Ectodermal cell (in vitro differentiated cells): ENCODE measurements around the gene MAP3K4.

ENCODE experiments used
- H3K27ac ChIP-seq: 2 replicates; pipeline ENCODE4 v1.7.0; 2013; ENCODE audit warnings: mild to moderate bottlenecking, low read depth, low read length; ENCODE audit not compliant: insufficient read depth, poor library complexity, severe bottlenecking
- H3K27me3 ChIP-seq: 2 replicates; pipeline ENCODE4 v1.7.0; 2013; ENCODE audit warnings: mild to moderate bottlenecking, low read length; ENCODE audit not compliant: insufficient read depth, control insufficient read depth, poor library complexity, severe bottlenecking
- H3K36me3 ChIP-seq: one replicate; pipeline ENCODE4 v1.7.0; 2013; ENCODE audit warnings: low read length; ENCODE audit not compliant: control insufficient read depth, insufficient read depth
- H3K4me1 ChIP-seq: one replicate; pipeline ENCODE4 v1.7.0; 2013; ENCODE audit warnings: low read length; ENCODE audit not compliant: control insufficient read depth, insufficient read depth
- H3K4me3 ChIP-seq: 2 replicates; pipeline ENCODE4 v1.7.0; 2013; ENCODE audit warnings: low read depth, low read length, control low read depth; ENCODE audit not compliant: insufficient read depth
- H3K9me3 ChIP-seq: 2 replicates; pipeline ENCODE4 v1.7.0; 2013; ENCODE audit warnings: mild to moderate bottlenecking, low read length, moderate library complexity; ENCODE audit not compliant: control insufficient read depth
- WGBS, 2 experiments: methylation state at CpG; one replicate each; pipeline ENCODE4 v1.1.7; 2013; ENCODE audit warnings: missing lambda C conversion rate in 2 of 2; 5-methylcytosine and 5-hydroxymethylcytosine counted together

Gene MAP3K4

DNA sequence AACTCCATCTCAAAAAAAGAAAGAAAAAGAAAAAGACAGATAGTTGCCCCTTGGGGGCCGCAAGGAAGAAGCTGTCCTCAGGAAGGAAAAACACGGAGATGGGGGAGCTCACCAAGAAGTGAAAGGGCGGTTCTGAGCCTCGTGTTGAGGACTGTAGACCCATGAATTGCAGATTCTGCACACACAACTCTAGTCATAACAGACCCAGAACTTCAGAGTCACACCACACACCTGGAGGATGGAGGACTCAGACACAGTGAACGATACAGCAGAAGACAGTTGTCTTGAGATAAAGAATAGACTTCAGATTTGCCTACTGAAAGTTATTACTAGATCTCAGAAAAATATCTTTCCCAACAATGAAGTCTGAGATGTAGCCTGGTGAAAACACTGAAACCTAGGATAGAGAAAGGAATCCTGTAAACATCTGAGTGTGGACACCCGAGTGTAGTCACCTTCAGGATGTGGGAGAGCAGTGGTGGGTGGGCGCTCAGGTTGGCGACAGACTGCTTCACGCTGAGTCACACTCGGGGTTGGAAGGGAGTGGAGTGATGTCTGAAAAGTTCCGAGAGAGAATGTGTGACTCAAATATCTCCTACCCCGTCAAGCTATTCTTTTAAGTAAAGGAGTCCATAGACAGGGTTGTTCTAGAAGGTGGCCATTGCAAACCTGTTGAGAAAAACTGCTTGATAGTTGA, 88.1 kb downstream of the MAP3K4 start:
- no peak overlapping the region for H3K27ac ChIP-seq
- 96% methylated on average over 11 to 12 of the region's 12 CpGs for WGBS, 2 experiments

DNA sequence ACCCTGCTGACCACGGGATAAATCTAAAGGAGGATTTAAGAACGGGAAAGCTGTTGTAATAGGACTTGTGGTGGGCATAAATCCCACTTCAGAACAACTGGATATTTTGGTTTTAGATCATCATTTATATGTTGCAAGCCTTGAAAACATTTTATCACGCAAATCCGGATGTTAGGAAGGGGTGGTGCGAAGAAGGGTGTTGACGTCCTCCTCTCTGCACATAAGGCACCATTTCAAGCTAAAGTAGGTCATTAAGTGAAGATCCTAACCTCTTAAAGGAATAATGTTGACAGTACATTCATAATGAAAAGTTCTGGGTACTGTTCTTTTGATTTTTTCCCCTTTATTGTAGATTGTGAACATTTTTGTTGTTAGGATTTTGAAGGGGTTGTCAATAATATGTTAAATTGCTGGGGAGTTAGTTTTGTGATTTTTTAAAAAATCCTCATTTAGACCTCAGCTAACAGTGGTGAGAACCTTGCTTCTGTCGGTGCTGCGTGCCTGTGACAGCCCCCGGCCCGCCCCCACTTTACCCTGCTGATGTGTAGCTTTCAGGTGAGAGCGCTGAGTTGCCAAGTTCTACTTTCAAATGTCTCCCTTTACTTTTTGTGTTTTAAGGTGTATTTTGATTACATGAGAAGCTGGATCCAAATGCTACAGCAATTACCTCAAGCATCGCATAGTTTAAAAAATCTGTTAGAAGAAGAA, 88.8 kb downstream of the MAP3K4 start:
- H3K4me3 ChIP-seq, result no peak overlapping the region
- H3K36me3 ChIP-seq, result peaks cover 30% of the 10 kb centered on the region
- no peaks in the 10 kb centered on the region for H3K4me1 ChIP-seq
- no peaks in the 10 kb centered on the region for H3K9me3 ChIP-seq
- H3K27ac ChIP-seq, result no peak overlapping the region
- WGBS, 2 experiments, result 94 to 96% methylated on average over 12 of the region's 12 CpGs
- no peaks in the 10 kb centered on the region for H3K27me3 ChIP-seq

More for the DNA sequence above, 88.1 kb downstream of the MAP3K4 start:
- H3K27me3 ChIP-seq, result no peaks in the 10 kb centered on the region
- H3K9me3 ChIP-seq, result no peaks in the 10 kb centered on the region
- H3K4me1 ChIP-seq, result no peaks in the 10 kb centered on the region
- no peak overlapping the region for H3K4me3 ChIP-seq
- peaks cover 27% of the 10 kb centered on the region for H3K36me3 ChIP-seq

DNA sequence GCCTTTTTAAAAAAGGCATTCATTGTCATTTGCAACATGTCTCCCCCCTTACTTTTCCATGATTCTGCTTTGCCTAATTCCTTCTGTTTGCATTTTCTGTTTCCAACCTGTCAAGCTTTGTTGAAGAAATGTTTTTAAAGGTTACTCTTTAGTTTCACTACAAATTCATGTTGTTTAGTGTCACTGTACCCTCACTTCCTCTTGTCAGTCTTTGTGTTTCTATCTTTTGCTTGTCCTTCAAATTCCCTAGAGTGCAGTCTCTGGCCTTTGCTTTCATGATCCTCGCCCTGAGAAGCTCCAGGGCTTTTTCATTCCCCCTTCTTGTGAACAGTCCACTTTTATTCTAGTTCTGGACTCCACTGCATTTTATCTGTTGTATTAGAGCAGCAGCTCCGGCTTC, 90.6 kb downstream of the MAP3K4 start:
- WGBS, 2 experiments, result 90 to 91% methylated on average over 2 of the region's 2 CpGs
- Histone ChIP-seq H3K27ac (no peak overlapping the region), H3K4me3 (no peak overlapping the region), H3K4me1 (no peaks in the 10 kb centered on the region), H3K36me3 (peaks cover 34% of the 10 kb centered on the region), H3K27me3 (no peaks in the 10 kb centered on the region), H3K9me3 (no peaks in the 10 kb centered on the region)

DNA sequence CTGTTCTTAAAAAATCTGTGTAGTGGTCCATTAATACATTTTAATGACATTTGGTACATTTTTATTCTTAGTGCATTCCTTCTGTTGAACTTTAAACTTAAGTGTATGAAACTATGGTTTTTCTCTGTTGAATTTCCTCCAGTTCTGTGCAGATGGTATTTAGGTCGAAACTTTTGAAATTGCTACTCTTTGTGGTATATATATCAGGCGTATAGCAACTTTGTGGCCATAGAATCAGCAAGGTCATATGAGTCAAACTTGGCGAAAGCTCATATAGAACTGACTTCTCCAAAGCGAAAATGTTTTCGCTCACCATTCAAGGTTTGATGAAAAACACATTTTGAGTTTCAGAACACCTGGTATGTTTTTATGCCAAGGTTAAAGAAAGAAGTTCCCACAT, 93.7 kb downstream of the MAP3K4 start:
- Histone ChIP-seq H3K27ac (no peak overlapping the region), H3K9me3 (no peaks in the 10 kb centered on the region), H3K27me3 (no peaks in the 10 kb centered on the region), H3K4me1 (no peaks in the 10 kb centered on the region), H3K36me3 (peaks cover 46% of the 10 kb centered on the region), H3K4me3 (no peak overlapping the region)
- WGBS, 2 experiments, result 96 to 98% methylated on average over 5 of the region's 5 CpGs

DNA sequence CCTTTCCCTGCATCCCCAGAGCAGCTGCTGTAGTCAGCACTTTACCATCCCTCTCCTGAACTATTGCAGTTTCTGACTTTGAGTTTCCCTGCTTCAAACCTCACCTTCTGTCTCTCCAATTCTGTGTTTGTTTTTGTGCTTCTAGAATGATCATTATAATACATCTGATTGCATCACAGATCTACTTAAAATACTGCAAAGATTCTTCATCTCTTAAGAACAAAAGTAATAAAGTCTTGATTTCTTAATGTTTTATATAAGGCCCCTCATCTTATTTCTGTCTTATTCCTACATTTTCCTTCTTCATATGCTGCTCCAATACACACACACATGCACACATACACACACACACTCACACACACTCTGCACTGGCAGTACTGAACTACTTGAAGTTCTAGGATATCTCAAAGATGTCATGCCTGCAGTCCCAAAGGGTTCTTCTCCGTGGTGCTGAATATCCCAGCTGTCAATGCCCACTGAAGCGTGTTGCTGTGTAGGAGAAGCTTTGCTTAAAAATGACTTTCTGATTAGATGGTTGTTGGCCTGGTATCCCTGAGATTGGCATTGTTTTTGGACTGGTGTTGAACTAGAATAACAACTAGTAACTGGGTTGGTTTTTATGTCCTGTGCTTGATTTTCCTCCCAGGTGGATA, 97.2 kb downstream of the MAP3K4 start:
- H3K4me1 ChIP-seq, result no peaks in the 10 kb centered on the region
- no peak overlapping the region for H3K27ac ChIP-seq
- H3K27me3 ChIP-seq, result no peaks in the 10 kb centered on the region
- H3K9me3 ChIP-seq, result no peaks in the 10 kb centered on the region
- 94% methylated on average over 2 of the region's 2 CpGs for WGBS, 2 experiments
- H3K36me3 ChIP-seq, result peaks cover 44% of the 10 kb centered on the region
- no peak overlapping the region for H3K4me3 ChIP-seq

DNA sequence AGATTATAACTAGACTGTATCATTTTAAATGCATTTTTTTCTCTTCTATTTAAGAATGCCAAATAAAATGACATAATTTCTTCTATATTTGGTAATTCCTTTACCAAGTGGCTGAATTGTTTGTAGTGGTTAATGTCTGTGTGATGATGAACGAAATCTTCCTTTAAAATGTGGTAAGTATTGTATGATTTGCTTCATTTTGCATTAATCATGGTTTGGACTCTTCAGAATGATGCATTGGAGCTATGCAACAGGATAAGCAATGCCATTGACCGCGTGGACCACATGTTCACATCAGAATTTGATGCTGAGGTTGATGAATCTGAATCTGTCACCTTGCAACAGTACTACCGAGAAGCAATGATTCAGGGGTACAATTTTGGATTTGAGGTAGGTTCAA, 99.6 kb downstream of the MAP3K4 start:
- Histone ChIP-seq H3K36me3 (peaks cover 30% of the 10 kb centered on the region), H3K4me1 (no peaks in the 10 kb centered on the region), H3K4me3 (no peak overlapping the region), H3K27me3 (no peaks in the 10 kb centered on the region), H3K9me3 (no peaks in the 10 kb centered on the region), H3K27ac (no peak overlapping the region)
- 95 to 96% methylated on average over 4 of the region's 4 CpGs for WGBS, 2 experiments

DNA sequence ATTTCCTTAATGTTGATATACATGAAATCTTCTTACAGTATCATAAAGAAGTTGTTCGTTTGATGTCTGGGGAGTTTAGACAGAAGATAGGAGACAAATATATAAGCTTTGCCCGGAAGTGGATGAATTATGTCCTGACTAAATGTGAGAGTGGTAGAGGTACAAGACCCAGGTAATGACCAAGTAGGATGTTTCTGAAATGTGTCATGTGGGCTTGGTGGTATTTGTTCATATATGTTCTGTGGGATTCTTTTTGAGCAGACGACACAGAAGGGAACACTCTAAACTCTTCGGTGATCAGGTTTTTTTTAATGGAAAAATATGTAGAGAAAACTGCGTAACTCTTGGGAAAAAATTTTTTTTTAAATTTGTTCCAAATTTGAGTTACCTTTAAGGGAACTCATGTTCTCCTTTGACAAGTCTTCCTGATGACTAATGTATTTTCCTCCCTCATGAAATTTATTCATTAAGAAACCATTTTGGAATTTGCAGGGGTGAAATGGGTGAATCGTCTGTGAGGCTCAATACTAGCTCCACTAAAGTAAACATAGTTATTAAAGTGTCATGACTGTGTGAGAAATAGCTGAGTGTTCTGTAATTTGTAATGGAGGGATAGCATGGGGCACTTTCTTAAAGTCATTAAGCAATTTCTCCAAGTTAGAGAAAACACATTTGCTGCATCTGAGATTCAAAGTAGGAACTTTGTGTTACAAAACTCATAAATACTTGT, 100.6 kb downstream of the MAP3K4 start:
- no peaks in the 10 kb centered on the region for H3K4me1 ChIP-seq
- H3K27ac ChIP-seq, result no peak overlapping the region
- no peaks in the 10 kb centered on the region for H3K9me3 ChIP-seq
- no peak overlapping the region for H3K4me3 ChIP-seq
- peaks cover 30% of the 10 kb centered on the region for H3K36me3 ChIP-seq
- WGBS, 2 experiments, result 96 to 98% methylated on average over 6 of the region's 6 CpGs
- H3K27me3 ChIP-seq, result no peaks in the 10 kb centered on the region

DNA sequence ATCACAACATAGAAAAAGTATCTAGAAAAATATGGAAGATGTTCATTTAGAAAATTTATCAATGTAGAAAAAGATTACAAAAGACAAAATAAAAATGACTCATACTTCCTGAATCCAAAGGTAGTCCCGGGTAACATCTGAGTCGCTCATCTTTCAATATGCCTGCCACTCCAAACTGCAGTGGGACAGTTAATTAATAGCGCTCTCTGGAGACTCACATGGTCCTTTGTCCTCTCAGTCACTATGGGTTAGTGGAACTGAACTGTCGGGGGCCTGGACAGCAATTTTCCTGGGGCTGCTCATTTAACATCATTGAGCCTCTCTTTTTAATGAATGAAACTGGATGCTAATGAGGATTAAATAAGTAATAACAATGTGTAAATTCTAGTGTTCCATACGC, 103.4 kb downstream of the MAP3K4 start:
- H3K27me3 ChIP-seq, result no peaks in the 10 kb centered on the region
- H3K4me3 ChIP-seq, result no peak overlapping the region
- H3K4me1 ChIP-seq, result no peaks in the 10 kb centered on the region
- whole genome bisulfite sequencing, 2 experiments, result 86 to 87% methylated on average over 5 of the region's 5 CpGs
- no peak overlapping the region for H3K27ac ChIP-seq
- peaks cover 14% of the 10 kb centered on the region for H3K36me3 ChIP-seq
- no peaks in the 10 kb centered on the region for H3K9me3 ChIP-seq

DNA sequence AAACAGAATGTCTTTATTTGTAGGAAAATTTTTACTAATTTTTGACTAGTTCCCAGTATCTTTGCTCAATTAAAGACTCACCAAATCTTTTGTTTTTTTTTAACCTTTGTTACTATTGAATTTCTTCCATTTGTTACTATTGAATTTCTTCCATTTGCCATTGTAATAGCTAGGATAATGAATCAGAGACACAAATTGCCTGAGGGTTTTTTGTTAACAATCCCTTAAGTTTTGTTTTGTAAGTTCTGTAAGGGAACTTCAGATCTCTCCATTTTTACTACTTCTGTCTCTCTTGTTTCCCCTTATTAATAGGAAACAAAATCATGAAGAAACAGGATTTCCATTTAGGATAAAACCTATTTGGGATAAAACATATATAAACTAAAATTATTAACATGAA, 104.3 kb downstream of the MAP3K4 start:
- Histone ChIP-seq H3K9me3 (no peaks in the 10 kb centered on the region), H3K4me1 (no peaks in the 10 kb centered on the region), H3K27ac (no peak overlapping the region), H3K36me3 (peaks cover 12% of the 10 kb centered on the region), H3K4me3 (no peak overlapping the region), H3K27me3 (no peaks in the 10 kb centered on the region)

DNA sequence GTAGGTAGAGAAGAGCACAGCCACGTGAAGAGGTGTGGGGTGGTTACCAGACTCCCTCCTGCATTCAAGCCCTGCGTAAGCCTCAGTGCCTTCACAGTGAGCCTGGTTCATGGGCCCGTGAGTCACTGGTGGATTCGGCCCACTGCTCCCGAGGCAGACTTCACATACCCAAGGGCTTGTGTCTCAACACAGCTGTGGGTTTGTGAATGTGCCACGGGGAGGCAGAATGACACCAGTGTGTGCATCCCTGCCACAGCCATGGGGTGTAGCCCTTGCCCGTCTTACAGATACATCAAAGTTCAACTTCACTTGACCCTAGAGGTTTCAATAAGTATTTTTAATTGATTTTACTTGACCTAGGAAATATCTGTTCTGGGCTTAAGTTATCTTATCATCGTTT, 108.5 kb downstream of the MAP3K4 start:
- Histone ChIP-seq H3K27me3 (no peaks in the 10 kb centered on the region), H3K36me3 (peaks cover 11% of the 10 kb centered on the region), H3K4me3 (no peak overlapping the region), H3K4me1 (no peaks in the 10 kb centered on the region), H3K9me3 (no peaks in the 10 kb centered on the region), H3K27ac (no peak overlapping the region)
- WGBS, 2 experiments, result 96% methylated on average over 7 to 8 of the region's 8 CpGs
